Upper lobe of left lung (tissue), 6 donors: ENCODE measurements around the gene SMOC2. TPM values are rescaled to one million over a fixed set of nuclear protein-coding genes. Genes with fewer than 3 reads are reported as not detected.
A peak's percentile ranks its signal among the peaks of the same experiment; 100 is the strongest.

Experiments
- ATAC-seq, 2 donors: fragments of 200-7000 bp; cut with Tn5 transposase; one replicate each; pipeline ENCODE4 v1.9.1; 2022; ENCODE audit warnings: mild to moderate bottlenecking in 2 of 2, moderate library complexity in 2 of 2; ENCODE audit not compliant: low FRiP score in 2 of 2
- DNase-seq, 2 donors: peaks; one replicate each; pipeline ENCODE4 v3.0.0-alpha.2; 2019 to 2020
- H3K27ac ChIP-seq, 4 donors: fragments of 200-600 bp; sonication (generic); one replicate each; pipeline ENCODE4 v1.5.1; 2016 to 2019
- H3K27me3 ChIP-seq, 4 donors: fragments of 200-600 bp; sonication (generic); one replicate each; pipeline ENCODE4 v1.5.1; 2017 to 2019
- H3K36me3 ChIP-seq, 4 donors: fragments of 200-600 bp; sonication (generic); one replicate each; pipeline ENCODE4 v1.5.1; 2016 to 2019
- H3K4me1 ChIP-seq, 4 donors: fragments of 200-600 bp; sonication (generic); one replicate each; pipeline ENCODE4 v1.5.1; 2018 to 2019
- H3K4me3 ChIP-seq, 4 donors: fragments of 200-600 bp; sonication (generic); one replicate each; pipeline ENCODE4 v1.5.1; 2017 to 2019; ENCODE audit warnings: mild to moderate bottlenecking in 2 of 4, moderate library complexity in 1 of 4
- H3K9me3 ChIP-seq, 4 donors: fragments of 200-600 bp; sonication (generic); one replicate each; pipeline ENCODE4 v1.5.1; 2018 to 2019
- EP300 ChIP-seq, 4 donors: sonication (generic); formaldehyde crosslinking; IDR thresholded peaks; one replicate each; pipeline ENCODE4 v1.5.1; 2017; ENCODE audit warnings: antibody characterized with exemption in 4 of 4, control low read depth in 2 of 4
- POLR2A ChIP-seq, 4 donors: fragments of 450-650 bp; IDR thresholded peaks; one replicate each; pipeline ENCODE4 v1.5.1; 2016 to 2017; ENCODE audit warnings: antibody characterized with exemption in 4 of 4, mild to moderate bottlenecking in 2 of 4
- POLR2AphosphoS5 ChIP-seq, 2 donors: sonication (generic); formaldehyde crosslinking; IDR thresholded peaks; one replicate each; pipeline ENCODE4 v1.5.1; 2017; ENCODE audit warnings: antibody characterized with exemption in 2 of 2
- WGBS, 2 donors: methylation state at CpG; one replicate each; pipeline ENCODE4 v1.1.5; 2017 to 2018; 5-methylcytosine and 5-hydroxymethylcytosine counted together
- total RNA-seq, 6 donors: library from RNA; depleted of rRNA in 4 of 6; stranded (reverse); fragments of >200 nt in 4 of 6; gene quantifications; one replicate each; pipeline versions ENCODE4 v1.1.0 to v1.2.1, GENCODE V29; 2016 to 2021
- TF ChIP-seq, protein P1 (sequence below), 6 experiments: fragments of 450-650 bp in 4 of 6; fragments of 200-600 bp in 2 of 6; sonication (generic) in 2 of 6; IDR thresholded peaks; one replicate each; pipeline ENCODE4 v1.5.1; 2016 to 2019; ENCODE audit warnings: antibody characterized with exemption in 6 of 6
- donor health status: DM: no; HTN: no; CAD: no; lungs with moderate emphysema.
- donor health status: DM: no; HTN: yes; CAD: no; lungs with severe emphysema.

The SMOC2 gene
- total RNA-seq, 6 donors from 2014 or later, result 1.0 to 18.9 (median 5.0) TPM

DNA sequence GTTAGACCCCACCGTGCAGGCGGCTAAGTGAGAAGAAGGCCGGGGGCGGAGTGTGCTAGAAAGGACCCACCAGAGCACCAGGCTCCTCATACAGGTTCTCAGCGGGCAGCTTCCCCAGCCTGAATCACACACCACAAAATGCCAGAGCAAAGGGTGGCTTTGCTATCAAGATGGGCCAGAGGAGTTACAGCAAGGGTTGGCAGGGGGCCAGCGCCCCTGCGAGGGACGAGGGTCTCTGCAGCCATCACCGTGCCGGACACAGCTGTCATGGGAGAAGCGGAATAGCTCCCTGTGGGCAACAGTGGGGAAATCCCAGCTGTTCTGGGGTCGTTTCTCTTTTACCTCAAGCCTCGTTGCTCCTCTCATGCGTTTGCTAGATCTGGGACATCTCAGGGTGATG, 206.3 kb downstream of the SMOC2 start:
- DNase-seq (peak in 1 of 2 donors; percentile 75), ATAC-seq (no peak)
- 68 to 73% methylated on average over 8 to 14 of the region's 14 CpGs for WGBS, 2 donors
- H3K27ac ChIP-seq, result no peak overlapping the region
- peaks cover 3 to 13% (median 11%) of the 10 kb centered on the region in 4 donors for H3K4me1 ChIP-seq
- no peaks in the 10 kb centered on the region for H3K36me3 ChIP-seq
- H3K27me3 ChIP-seq, result no peaks in the 10 kb centered on the region
- H3K9me3 ChIP-seq, result no peaks in the 10 kb centered on the region
- no peak for TF ChIP-seq POLR2A (IDR thresholded peaks at IDR 0.05)
- TF ChIP-seq POLR2AphosphoS5 (IDR thresholded peaks at IDR 0.05), result no peak
- no peak for TF ChIP-seq EP300 (IDR thresholded peaks at IDR 0.05)
- TF ChIP-seq, protein P1, sequence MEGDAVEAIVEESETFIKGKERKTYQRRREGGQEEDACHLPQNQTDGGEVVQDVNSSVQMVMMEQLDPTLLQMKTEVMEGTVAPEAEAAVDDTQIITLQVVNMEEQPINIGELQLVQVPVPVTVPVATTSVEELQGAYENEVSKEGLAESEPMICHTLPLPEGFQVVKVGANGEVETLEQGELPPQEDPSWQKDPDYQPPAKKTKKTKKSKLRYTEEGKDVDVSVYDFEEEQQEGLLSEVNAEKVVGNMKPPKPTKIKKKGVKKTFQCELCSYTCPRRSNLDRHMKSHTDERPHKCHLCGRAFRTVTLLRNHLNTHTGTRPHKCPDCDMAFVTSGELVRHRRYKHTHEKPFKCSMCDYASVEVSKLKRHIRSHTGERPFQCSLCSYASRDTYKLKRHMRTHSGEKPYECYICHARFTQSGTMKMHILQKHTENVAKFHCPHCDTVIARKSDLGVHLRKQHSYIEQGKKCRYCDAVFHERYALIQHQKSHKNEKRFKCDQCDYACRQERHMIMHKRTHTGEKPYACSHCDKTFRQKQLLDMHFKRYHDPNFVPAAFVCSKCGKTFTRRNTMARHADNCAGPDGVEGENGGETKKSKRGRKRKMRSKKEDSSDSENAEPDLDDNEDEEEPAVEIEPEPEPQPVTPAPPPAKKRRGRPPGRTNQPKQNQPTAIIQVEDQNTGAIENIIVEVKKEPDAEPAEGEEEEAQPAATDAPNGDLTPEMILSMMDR (IDR thresholded peaks at IDR 0.05), result no peak
- no peak overlapping the region for H3K4me3 ChIP-seq

DNA sequence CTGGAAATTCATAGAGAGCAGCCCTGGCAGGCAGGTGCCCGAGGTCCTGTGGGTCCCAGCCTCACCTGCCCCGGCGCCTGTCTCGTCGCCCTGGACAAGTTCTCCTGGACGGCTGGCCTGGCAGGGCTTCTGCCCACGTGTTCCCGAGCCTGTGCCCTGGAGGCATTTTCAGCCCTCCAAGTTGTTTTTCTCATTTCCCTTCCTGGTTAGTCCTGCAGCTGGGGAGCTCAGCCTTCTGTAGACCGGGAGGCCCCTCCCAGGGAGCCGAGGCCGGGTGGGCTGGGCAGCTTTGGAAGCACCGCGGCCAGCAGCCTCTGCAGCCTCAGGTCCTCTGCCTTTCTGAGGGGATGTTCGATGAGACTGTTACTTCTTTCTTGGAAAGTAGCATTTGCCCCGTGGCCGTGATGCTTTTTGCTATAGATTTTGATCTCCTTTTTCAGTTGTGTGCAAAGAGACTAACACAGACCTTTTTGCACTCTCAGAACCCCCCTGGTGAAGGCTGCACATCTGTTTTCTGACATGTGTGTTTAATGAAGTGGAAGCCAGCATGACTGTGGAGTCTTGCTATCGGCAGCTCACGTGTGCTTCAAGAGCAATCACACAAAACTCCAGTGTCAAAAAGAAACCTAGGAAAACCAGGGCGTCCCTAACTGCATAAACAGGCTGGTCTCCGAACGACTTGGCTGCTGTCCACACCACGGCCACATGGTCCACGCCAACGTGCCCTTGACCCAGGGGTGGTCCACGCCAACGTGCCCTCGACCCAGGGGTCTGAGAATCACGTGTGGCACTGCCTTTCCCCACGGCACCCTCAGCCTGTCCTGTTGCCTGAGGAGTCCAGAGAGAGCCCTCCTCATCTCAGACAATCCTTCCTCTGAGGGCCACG, 207.5 kb downstream of the SMOC2 start:
- peaks cover 3 to 13% (median 11%) of the 10 kb centered on the region in 4 donors for H3K4me1 ChIP-seq
- DNase-seq (peak; percentile 65 to 83), ATAC-seq (peak; percentile 25 to 49)
- no peak for TF ChIP-seq POLR2A (IDR thresholded peaks at IDR 0.05)
- TF ChIP-seq, protein P1 (IDR thresholded peaks at IDR 0.05), result no peak
- no peak for TF ChIP-seq POLR2AphosphoS5 (IDR thresholded peaks at IDR 0.05)
- TF ChIP-seq EP300 (IDR thresholded peaks at IDR 0.05), result no peak
- peak overlapping the region in 1 of 4 donors; percentile 18 for H3K4me3 ChIP-seq
- 41 to 43% methylated on average over 15 to 30 of the region's 30 CpGs for WGBS, 2 donors
- H3K9me3 ChIP-seq, result no peaks in the 10 kb centered on the region
- H3K36me3 ChIP-seq, result no peaks in the 10 kb centered on the region
- H3K27me3 ChIP-seq, result no peaks in the 10 kb centered on the region
- no peak overlapping the region for H3K27ac ChIP-seq

DNA sequence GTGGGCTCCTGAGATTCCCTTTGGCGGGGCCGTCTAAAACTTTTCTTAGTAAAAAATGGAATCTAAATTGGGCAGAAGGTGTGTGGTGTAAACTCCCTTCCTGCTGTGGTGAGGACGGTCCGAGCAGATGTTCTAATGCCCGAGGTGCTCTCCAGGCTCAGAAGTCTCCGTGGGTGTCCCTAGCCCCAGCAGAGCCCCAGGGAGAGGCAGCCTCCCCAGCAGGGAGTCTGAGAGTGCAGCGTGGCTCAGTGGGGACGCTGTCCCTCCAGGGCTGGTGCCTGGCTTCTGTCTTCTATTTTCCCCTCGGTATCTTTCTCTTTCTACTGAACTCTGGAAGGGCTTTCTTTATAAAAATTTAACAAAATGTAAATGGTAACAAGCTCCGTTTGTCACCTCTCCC, 208.2 kb downstream of the SMOC2 start:
- ATAC-seq, result peak in 1 of 2 donors; percentile 41
- no peak overlapping the region for H3K27ac ChIP-seq
- H3K4me3 ChIP-seq, result no peak overlapping the region
- no peaks in the 10 kb centered on the region for H3K27me3 ChIP-seq
- TF ChIP-seq, protein P1 (IDR thresholded peaks at IDR 0.05), result no peak
- TF ChIP-seq POLR2A (IDR thresholded peaks at IDR 0.05) (no peak), EP300 (IDR thresholded peaks at IDR 0.05) (no peak), POLR2AphosphoS5 (IDR thresholded peaks at IDR 0.05) (no peak)
- DNase-seq, result no peak
- no peaks in the 10 kb centered on the region for H3K36me3 ChIP-seq
- 43 to 53% methylated on average over 8 to 10 of the region's 10 CpGs for WGBS, 2 donors
- H3K9me3 ChIP-seq, result no peaks in the 10 kb centered on the region
- H3K4me1 ChIP-seq, result peaks cover 3 to 13% (median 11%) of the 10 kb centered on the region in 4 donors

DNA sequence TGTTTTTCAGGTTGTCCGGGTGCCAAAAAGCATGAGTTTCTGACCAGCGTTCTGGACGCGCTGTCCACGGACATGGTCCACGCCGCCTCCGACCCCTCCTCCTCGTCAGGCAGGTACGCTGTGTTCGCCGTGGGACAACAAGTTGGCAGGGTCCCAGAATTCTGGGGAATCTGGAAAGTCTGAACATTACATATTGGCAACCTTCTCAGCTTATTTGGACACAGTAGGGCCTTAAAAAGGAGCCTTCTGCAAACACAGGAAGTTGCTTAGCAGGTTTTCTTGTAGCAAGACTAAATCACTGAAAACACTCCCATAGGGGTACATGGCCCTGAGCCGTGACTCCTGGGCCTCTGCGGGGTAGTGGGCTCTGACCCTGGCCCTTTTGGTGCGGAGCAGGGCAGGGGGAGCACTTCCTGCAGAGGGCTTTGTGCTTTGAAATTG, 209.7 kb downstream of the SMOC2 start:
- Histone ChIP-seq H3K27me3 (no peaks in the 10 kb centered on the region), H3K27ac (no peak overlapping the region), H3K4me3 (no peak overlapping the region), H3K9me3 (no peaks in the 10 kb centered on the region), H3K36me3 (no peaks in the 10 kb centered on the region), H3K4me1 (peaks cover 3 to 13% (median 11%) of the 10 kb centered on the region in 4 donors)
- 50 to 65% methylated on average over 15 of the region's 15 CpGs for WGBS, 2 donors
- ATAC-seq, result peak; percentile 16 to 28
- peak; percentile 48 to 50 for DNase-seq
- TF ChIP-seq POLR2AphosphoS5 (IDR thresholded peaks at IDR 0.05) (no peak), EP300 (IDR thresholded peaks at IDR 0.05) (no peak), POLR2A (IDR thresholded peaks at IDR 0.05) (no peak)
- TF ChIP-seq, protein P1 (IDR thresholded peaks at IDR 0.05), result no peak
